Measurements from ENCODE around the gene MED16.
"Not testable (repeated sequence)": the region's sequence is repeated elsewhere in the genome, so short reads cannot be mapped to it uniquely, and the experiment has no call there.

The MED16 gene

GRCh38 chr19:850979-851335 lies 42.0 kb downstream of the MED16 start:
- DNase-seq, result no peak

GRCh38 chr19:850221-850978 lies 42.6 kb downstream of the MED16 start:
- peak; percentile 34 to 36 for DNase-seq

GRCh38 chr19:849195-849594 lies 43.8 kb downstream of the MED16 start:
- not testable (repeated sequence) for DNase-seq

GRCh38 chr19:848386-848921 lies 44.5 kb downstream of the MED16 start:
- no peak for DNase-seq

- DNase-seq, result no peak
Observed at GRCh38 chr19:845707-846521, 47.1 kb downstream of the MED16 start.

GRCh38 chr19:844546-844971 lies 48.4 kb downstream of the MED16 start:
- DNase-seq, result no peak

GRCh38 chr19:843836-844545 lies 49.0 kb downstream of the MED16 start:
- no peak for DNase-seq

GRCh38 chr19:843180-843835 lies 49.7 kb downstream of the MED16 start:
- no peak for DNase-seq

- not testable (repeated sequence) for DNase-seq
Observed at GRCh38 chr19:842802-843179, 50.2 kb downstream of the MED16 start.

- DNase-seq, result peak; percentile 43 to 62
Observed at GRCh38 chr19:840519-841206, 52.3 kb downstream of the MED16 start, which contains the start of gene PRTN3. Gene PRTN3, plus strand, starts transcription at chr19:840999. Its CDS starts 10 bp downstream, at chr19:841009.

GRCh38 chr19:835210-835810 lies 57.7 kb downstream of the MED16 start:
- DNase-seq, result no peak

GRCh38 chr19:834216-834615 lies 58.8 kb downstream of the MED16 start:
- DNase-seq, result no peak

GRCh38 chr19:831407-832369 lies 61.3 kb downstream of the MED16 start:
- DNase-seq, result no peak

- DNase-seq, result no peak
Observed at GRCh38 chr19:829129-829758, 63.7 kb downstream of the MED16 start.

GRCh38 chr19:827710-828321 lies 65.2 kb downstream of the MED16 start, which contains the start of gene AZU1:
Gene AZU1, plus strand, starts transcription at chr19:827837. Its CDS starts 10 bp downstream, at chr19:827847.
- peak; percentile 81 for DNase-seq

- DNase-seq, result no peak
Observed at GRCh38 chr19:827314-827709, 65.7 kb downstream of the MED16 start.

- DNase-seq, result peak; percentile 21 to 37
Observed at GRCh38 chr19:825897-826644, 66.9 kb downstream of the MED16 start.

- DNase-seq, result peak; percentile 64 to 69
Observed at GRCh38 chr19:824885-825284, 68.1 kb downstream of the MED16 start.

Measured in inflammatory macrophage treated with lipopolysaccharide for 1 hour (primary cell).